ENCODE data around the gene SPNS2. TPM values are rescaled to one million over a fixed set of nuclear protein-coding genes. Genes with fewer than 3 reads are reported as not detected.

Gene SPNS2
- total RNA-seq, 6 donors from 2014 or later = 41.8 to 89.1 (median 55.2) TPM

- TF ChIP-seq POLR2A (IDR thresholded peaks at IDR 0.05) (no peak), EP300 (IDR thresholded peaks at IDR 0.05) (no peak), POLR2AphosphoS5 (IDR thresholded peaks at IDR 0.05) (no peak), CTCF (IDR thresholded peaks at IDR 0.05) (no peak)
- Histone ChIP-seq H3K36me3 (peaks cover 0 to 5% (median 0%) of the 10 kb centered on the region in 4 donors), H3K27ac (peak overlapping the region in 2 of 4 donors; percentile 90 to 91), H3K9me3 (no peaks in the 10 kb centered on the region), H3K27me3 (no peaks in the 10 kb centered on the region), H3K4me1 (peaks cover 28 to 64% (median 49%) of the 10 kb centered on the region in 4 donors), H3K4me3 (no peak overlapping the region)
- ATAC-seq (ENCODE audit: low FRiP score in 2 of 2) = no peak
- DNase-seq = no peak
- 73 to 81% methylated on average over 11 of the region's 11 CpGs for WGBS, 2 donors
These were observed 27.2 kb downstream of the SPNS2 start for GRCh38 chr17:4525691-4526397.

DNA sequence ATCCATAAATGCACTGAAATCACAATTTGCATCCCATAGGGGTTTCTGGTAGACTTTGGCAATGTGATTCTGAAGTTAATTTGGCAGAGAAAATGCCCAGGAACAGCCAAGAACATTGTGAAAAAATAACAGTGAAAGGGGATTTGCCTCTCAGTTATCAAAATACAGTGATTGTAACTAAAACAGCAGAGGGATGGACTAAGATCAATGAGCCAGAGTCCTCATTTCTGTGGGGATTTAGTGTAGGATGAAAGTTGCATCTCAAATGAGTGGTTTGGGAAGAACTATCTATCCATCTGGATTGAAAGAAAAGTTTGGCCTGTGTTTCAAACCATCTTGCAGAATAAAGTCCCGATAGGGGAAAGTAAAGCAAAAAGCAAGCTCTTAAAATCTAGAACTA is 28.5 kb downstream of the SPNS2 start:
- Histone ChIP-seq H3K36me3 (peaks cover 0 to 8% (median 0%) of the 10 kb centered on the region in 4 donors), H3K9me3 (no peaks in the 10 kb centered on the region), H3K4me1 (peaks cover 23 to 63% (median 49%) of the 10 kb centered on the region in 4 donors), H3K4me3 (no peak overlapping the region), H3K27ac (peak overlapping the region; percentile 8 to 91 (median 58)), H3K27me3 (no peaks in the 10 kb centered on the region)
- DNase-seq (no peak), ATAC-seq (ENCODE audit: low FRiP score in 2 of 2) (no peak)
- WGBS, 2 donors = 60 to 69% methylated on average over 1 of the region's 1 CpG
- TF ChIP-seq POLR2AphosphoS5 (IDR thresholded peaks at IDR 0.05) (no peak), EP300 (IDR thresholded peaks at IDR 0.05) (no peak)

GRCh38 chr17:4527566-4528125 is 29.0 kb downstream of the SPNS2 start:
- Histone ChIP-seq H3K4me1 (peaks cover 21 to 63% (median 49%) of the 10 kb centered on the region in 4 donors), H3K27ac (peak overlapping the region in 2 of 4 donors; percentile 90 to 91), H3K4me3 (no peak overlapping the region), H3K27me3 (no peaks in the 10 kb centered on the region), H3K36me3 (peaks cover 0 to 11% (median 0%) of the 10 kb centered on the region in 4 donors), H3K9me3 (no peaks in the 10 kb centered on the region)
- ATAC-seq (ENCODE audit: low FRiP score in 2 of 2) = no peak
- TF ChIP-seq CTCF (IDR thresholded peaks at IDR 0.05) (no peak), EP300 (IDR thresholded peaks at IDR 0.05) (no peak), POLR2AphosphoS5 (IDR thresholded peaks at IDR 0.05) (no peak), POLR2A (IDR thresholded peaks at IDR 0.05) (no peak)
- DNase-seq = no peak
- WGBS, 2 donors = 70 to 73% methylated on average over 12 of the region's 12 CpGs

DNA sequence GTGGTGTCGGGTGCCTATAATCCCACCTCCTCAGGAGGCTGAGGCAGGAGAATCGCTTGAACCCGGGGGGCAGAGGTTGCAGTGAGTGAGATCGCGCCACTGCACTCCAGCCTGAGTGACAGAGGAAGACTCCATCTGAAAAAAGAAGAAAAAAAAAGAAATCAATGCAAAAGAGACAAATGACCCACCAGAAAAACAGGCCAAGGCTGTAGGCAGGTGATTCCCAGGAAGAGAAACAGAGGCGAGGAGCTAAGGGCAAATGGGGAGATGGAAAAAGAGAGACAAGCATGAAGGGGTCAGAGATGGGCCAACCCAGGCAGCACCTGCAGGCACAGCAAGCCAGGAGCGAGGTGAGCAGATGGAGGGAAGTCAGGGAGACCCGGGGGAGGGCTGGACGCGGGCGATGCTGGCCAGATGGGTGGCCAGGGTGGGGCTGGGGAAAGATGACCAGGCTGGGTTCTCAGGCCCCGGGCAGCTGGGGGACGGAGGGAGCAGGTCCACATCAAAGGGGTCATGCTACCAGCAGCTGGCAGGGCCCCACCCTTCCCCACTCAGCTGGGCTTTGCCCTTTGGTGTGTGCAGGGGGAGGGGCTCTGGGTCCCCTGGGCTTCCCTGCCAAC is 31.0 kb downstream of the SPNS2 start:
- WGBS, 2 donors = 86% methylated on average over 12 to 13 of the region's 13 CpGs
- TF ChIP-seq CTCF (IDR thresholded peaks at IDR 0.05) (no peak), POLR2A (IDR thresholded peaks at IDR 0.05) (no peak), POLR2AphosphoS5 (IDR thresholded peaks at IDR 0.05) (no peak), EP300 (IDR thresholded peaks at IDR 0.05) (no peak)
- ATAC-seq (ENCODE audit: low FRiP score in 2 of 2) (no peak), DNase-seq (peak in 1 of 2 donors; percentile 72)
- no peaks in the 10 kb centered on the region for H3K27me3 ChIP-seq
- H3K4me1 ChIP-seq = peaks cover 36 to 72% (median 59%) of the 10 kb centered on the region in 4 donors
- peaks cover 0 to 20% (median 3%) of the 10 kb centered on the region in 4 donors for H3K36me3 ChIP-seq
- H3K9me3 ChIP-seq = no peaks in the 10 kb centered on the region
- no peak overlapping the region for H3K4me3 ChIP-seq
- H3K27ac ChIP-seq = peak overlapping the region; percentile 84 to 91 (median 88)

Data from upper lobe of left lung (tissue), 6 donors.